Left ventricle myocardium inferior (tissue), 1 donor: ENCODE data around the gene TANC1. TPM values are rescaled to one million over a fixed set of nuclear protein-coding genes. Genes with fewer than 3 reads are reported as not detected.

ENCODE experiments used
- DNase-seq: peaks from one replicate; pipeline ENCODE4 v3.0.0-alpha.2; 2020
- H3K27ac ChIP-seq: fragments of 200-600 bp; replicated peaks from 2 replicates; pipeline ENCODE4 v1.8.0; 2021
- H3K27me3 ChIP-seq: fragments of 200-600 bp; 2 replicates; pipeline ENCODE4 v1.8.0; 2021; ENCODE audit warnings: low read depth
- H3K36me3 ChIP-seq: fragments of 200-600 bp; 2 replicates; pipeline ENCODE4 v1.8.0; 2021
- H3K4me1 ChIP-seq: fragments of 200-600 bp; 2 replicates; pipeline ENCODE4 v1.8.0; 2021
- H3K4me3 ChIP-seq: fragments of 200-600 bp; 2 replicates; pipeline ENCODE4 v1.8.0; 2021; ENCODE audit warnings: mild to moderate bottlenecking, moderate library complexity
- H3K9me3 ChIP-seq: fragments of 200-600 bp; replicated peaks from 2 replicates; pipeline ENCODE4 v1.8.0; 2021
- CTCF ChIP-seq: fragments of 200-600 bp; IDR thresholded peaks from 2 replicates; pipeline ENCODE4 v1.8.0; 2021; ENCODE audit warnings: antibody characterized with exemption, mild to moderate bottlenecking, borderline replicate concordance
- intact Hi-C: fragments of 100-400 bp; cut with micrococcal nuclease; formaldehyde crosslinking; loops from one replicate; pipeline ENCODE4 v1.11.0; 2022
- total RNA-seq: library from RNA; stranded (reverse); fragmentation: NEBNext Ultra II Directional; extraction: Animal tissue kit (Norgen Biotek cat#: 25700); gene quantifications from one replicate; pipeline ENCODE4 v1.2.1, GENCODE V29; 2021
- donor health status: DM: no; HTN: yes; CAD: no; lungs with severe emphysema.

Gene TANC1
- total RNA-seq, 1 donor from 2014 or later, result 59.7 TPM

DNA sequence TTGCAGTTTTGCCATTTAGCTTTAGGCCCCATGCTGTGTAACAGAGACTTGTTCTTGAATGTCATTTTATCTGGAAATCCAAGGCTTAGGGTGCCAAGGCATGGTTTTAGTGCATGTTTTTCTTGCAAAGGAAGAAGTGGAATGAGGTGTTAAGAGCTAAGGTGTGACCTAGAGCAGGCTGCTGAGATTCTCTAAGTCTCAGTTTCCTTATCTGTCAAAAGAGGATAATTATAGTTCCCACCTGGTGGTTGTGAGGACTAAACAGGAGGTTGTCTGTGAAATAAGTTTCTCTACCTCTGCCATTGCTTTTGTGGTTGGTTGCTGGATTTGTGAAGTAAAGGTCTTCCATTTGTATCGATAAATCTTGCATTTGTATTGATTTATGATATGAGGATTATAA lies 82.0 kb downstream of the TANC1 start:
- no peak for TF ChIP-seq CTCF
- Histone ChIP-seq H3K27ac (peak overlapping the region; percentile 41), H3K36me3 (no peaks in the 10 kb centered on the region), H3K9me3 (no peaks in the 10 kb centered on the region), H3K4me3 (no peak overlapping the region), H3K27me3 (no peaks in the 10 kb centered on the region), H3K4me1 (peaks cover 100% of the 10 kb centered on the region)
- no peak for DNase-seq
- intact Hi-C loops, result no loop called here

- no peaks in the 10 kb centered on the region for H3K27me3 ChIP-seq
- peaks cover 99% of the 10 kb centered on the region for H3K4me1 ChIP-seq
- TF ChIP-seq CTCF, result no peak
- no peaks in the 10 kb centered on the region for H3K9me3 ChIP-seq
- peak overlapping the region; percentile 5 for H3K27ac ChIP-seq
- H3K36me3 ChIP-seq, result no peaks in the 10 kb centered on the region
- H3K4me3 ChIP-seq, result no peak overlapping the region
- no peak for DNase-seq
- intact Hi-C loops, result no loop called here
These were observed 82.7 kb downstream of the TANC1 start for GRCh38 chr2:159051133-159051532.

- Histone ChIP-seq H3K27me3 (no peaks in the 10 kb centered on the region), H3K4me3 (no peak overlapping the region), H3K36me3 (no peaks in the 10 kb centered on the region), H3K4me1 (peaks cover 95% of the 10 kb centered on the region), H3K9me3 (no peaks in the 10 kb centered on the region), H3K27ac (peak overlapping the region; percentile 29)
- DNase-seq, result no peak
- intact Hi-C loops, result no loop called here
- no peak for TF ChIP-seq CTCF
These were observed 83.2 kb downstream of the TANC1 start for GRCh38 chr2:159051661-159052060.

- intact Hi-C loops, result no loop called here
- H3K4me1 ChIP-seq, result peaks cover 95% of the 10 kb centered on the region
- no peak for DNase-seq
- H3K4me3 ChIP-seq, result no peak overlapping the region
- H3K9me3 ChIP-seq, result no peaks in the 10 kb centered on the region
- no peak for TF ChIP-seq CTCF
- H3K36me3 ChIP-seq, result no peaks in the 10 kb centered on the region
- H3K27me3 ChIP-seq, result no peaks in the 10 kb centered on the region
- H3K27ac ChIP-seq, result peak overlapping the region; percentile 29
These were observed 83.7 kb downstream of the TANC1 start for GRCh38 chr2:159052157-159052601.

GRCh38 chr2:159053161-159054031 lies 85.0 kb downstream of the TANC1 start:
- no peak for DNase-seq
- H3K9me3 ChIP-seq, result no peaks in the 10 kb centered on the region
- no peaks in the 10 kb centered on the region for H3K27me3 ChIP-seq
- no peak for TF ChIP-seq CTCF
- no peaks in the 10 kb centered on the region for H3K36me3 ChIP-seq
- peak overlapping the region; percentile 14 for H3K27ac ChIP-seq
- intact Hi-C loops, result no loop called here
- peaks cover 93% of the 10 kb centered on the region for H3K4me1 ChIP-seq
- H3K4me3 ChIP-seq, result no peak overlapping the region
